Measurements from ENCODE around the gene ARL4C. TPM values are rescaled to one million over a fixed set of nuclear protein-coding genes. Genes with fewer than 3 reads are reported as not detected.

The ARL4C gene
- total and polyA plus RNA-seq, 8 donors, result 15.8 to 28.5 (median 24.2) TPM

DNA sequence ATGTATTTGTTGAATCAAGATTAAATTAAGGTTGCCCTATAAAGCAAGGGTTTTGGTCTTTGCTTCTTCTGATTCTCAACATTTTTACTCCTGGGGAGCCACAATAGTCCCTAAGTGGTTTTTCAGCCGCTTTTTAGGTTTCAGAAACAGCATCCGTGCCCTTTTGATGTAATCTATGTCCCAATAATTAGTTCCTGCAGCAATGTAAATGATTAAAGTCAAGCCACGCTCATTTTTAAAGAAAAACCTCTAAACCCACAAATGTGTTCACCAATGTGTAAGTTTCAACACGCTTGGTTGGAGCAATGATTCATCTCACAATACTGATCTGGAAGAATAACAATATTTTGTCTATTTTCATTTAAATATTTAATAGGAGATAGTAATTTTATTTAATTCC lies 5.6 kb downstream of the ARL4C start:
- ATAC-seq (no peak), DNase-seq (no peak)
- Histone ChIP-seq H3K4me3 (no peak overlapping the region), H3K27ac (peak overlapping the region in 1 of 2 donors; percentile 3), H3K9me3 (no peaks in the 10 kb centered on the region), H3K27me3 (peaks cover 0 to 28% of the 10 kb centered on the region in 2 donors), H3K4me1 (peaks cover 9 to 27% of the 10 kb centered on the region in 2 donors), H3K36me3 (no peaks in the 10 kb centered on the region)
- TF ChIP-seq, protein P1, sequence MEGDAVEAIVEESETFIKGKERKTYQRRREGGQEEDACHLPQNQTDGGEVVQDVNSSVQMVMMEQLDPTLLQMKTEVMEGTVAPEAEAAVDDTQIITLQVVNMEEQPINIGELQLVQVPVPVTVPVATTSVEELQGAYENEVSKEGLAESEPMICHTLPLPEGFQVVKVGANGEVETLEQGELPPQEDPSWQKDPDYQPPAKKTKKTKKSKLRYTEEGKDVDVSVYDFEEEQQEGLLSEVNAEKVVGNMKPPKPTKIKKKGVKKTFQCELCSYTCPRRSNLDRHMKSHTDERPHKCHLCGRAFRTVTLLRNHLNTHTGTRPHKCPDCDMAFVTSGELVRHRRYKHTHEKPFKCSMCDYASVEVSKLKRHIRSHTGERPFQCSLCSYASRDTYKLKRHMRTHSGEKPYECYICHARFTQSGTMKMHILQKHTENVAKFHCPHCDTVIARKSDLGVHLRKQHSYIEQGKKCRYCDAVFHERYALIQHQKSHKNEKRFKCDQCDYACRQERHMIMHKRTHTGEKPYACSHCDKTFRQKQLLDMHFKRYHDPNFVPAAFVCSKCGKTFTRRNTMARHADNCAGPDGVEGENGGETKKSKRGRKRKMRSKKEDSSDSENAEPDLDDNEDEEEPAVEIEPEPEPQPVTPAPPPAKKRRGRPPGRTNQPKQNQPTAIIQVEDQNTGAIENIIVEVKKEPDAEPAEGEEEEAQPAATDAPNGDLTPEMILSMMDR (IDR thresholded peaks at IDR 0.05), result no peak
- intact Hi-C loops (cut with DNase I), result no loop called here

DNA sequence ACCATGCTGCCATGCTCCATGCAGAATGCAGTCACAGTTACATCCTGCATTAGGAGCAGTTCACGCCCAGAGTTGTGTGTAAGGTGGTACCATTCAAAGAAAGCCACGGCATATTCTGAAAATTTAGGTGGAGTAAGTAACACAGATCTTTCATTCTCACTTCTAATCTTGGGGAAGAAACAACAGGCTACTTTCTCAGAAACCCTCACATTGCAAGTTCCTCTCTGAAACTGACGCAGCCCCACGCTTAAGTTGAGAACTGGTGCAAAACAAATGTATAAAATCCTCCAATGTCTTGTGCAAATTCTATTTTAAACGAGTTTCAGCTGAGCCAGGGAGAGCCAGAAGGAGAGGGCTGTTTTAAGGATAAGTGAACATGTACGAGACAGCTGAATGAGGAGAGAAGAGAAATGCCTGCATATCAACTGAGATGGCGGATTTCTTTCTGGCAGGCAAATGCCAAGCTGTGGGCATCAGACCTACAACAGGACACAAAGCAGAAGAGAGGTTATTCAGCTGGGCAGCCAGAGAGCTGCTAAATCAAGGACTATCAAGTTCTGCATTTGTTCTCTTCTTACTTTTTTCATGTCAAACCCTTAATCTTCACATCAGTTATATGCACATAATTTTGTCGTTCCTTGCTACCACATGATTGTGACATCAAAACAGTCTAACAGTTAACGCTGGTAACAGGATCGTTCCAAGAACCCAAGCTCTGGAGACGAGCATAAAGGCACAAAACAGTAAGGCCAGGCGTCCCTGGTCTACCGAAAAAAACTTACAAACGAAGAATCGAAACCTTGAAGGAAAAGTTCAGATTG lies 6.4 kb downstream of the ARL4C start:
- Histone ChIP-seq H3K4me1 (peaks cover 5 to 19% of the 10 kb centered on the region in 2 donors), H3K27me3 (peaks cover 0 to 20% of the 10 kb centered on the region in 2 donors), H3K36me3 (no peaks in the 10 kb centered on the region), H3K27ac (peak overlapping the region in 1 of 2 donors; percentile 3), H3K9me3 (no peaks in the 10 kb centered on the region), H3K4me3 (no peak overlapping the region)
- DNase-seq, result no peak
- TF ChIP-seq, protein P1 (IDR thresholded peaks at IDR 0.05), result no peak
- no peak for ATAC-seq
- intact Hi-C loops (cut with DNase I), result no loop called here

DNA sequence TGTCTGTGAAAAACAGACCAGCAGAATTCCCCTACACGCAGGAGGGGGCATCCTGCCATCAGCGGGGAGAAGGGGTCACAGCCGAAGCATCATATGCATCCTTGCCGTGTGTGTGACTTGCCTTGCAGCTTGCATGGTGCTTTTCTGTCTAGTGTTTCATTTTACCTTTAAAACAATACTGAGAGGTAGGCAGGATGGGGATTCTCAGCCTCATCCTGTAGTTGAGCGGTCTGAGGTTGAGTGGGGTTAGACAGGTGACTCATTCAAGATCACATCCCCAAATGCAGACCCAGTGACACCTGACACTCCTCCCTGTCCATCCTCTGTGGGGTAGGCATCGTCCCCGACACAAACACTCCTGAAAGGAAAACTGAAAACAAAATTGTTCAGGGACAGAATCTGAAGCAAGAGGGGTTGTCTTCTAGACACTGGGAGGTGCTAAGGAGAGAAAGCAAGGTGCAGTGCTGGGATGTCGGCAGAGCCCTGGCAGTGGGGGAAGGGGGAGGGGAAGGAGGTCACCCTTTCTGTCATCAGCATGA lies 7.9 kb downstream of the ARL4C start:
- H3K9me3 ChIP-seq, result no peaks in the 10 kb centered on the region
- peak overlapping the region in 1 of 2 donors; percentile 3 for H3K27ac ChIP-seq
- TF ChIP-seq, protein P1 (IDR thresholded peaks at IDR 0.05), result no peak
- no peak overlapping the region for H3K4me3 ChIP-seq
- H3K4me1 ChIP-seq, result peaks cover 0 to 14% of the 10 kb centered on the region in 2 donors
- no peak for ATAC-seq
- H3K36me3 ChIP-seq, result no peaks in the 10 kb centered on the region
- DNase-seq, result no peak
- H3K27me3 ChIP-seq, result peaks cover 0 to 6% of the 10 kb centered on the region in 2 donors
- intact Hi-C loops (cut with DNase I), result no loop called here

GRCh38 chr2:234488486-234488885 lies 8.4 kb downstream of the ARL4C start:
- ATAC-seq (no peak), DNase-seq (no peak)
- Histone ChIP-seq H3K27me3 (peaks cover 0 to 6% of the 10 kb centered on the region in 2 donors), H3K36me3 (no peaks in the 10 kb centered on the region), H3K4me1 (peaks cover 0 to 13% of the 10 kb centered on the region in 2 donors), H3K4me3 (no peak overlapping the region), H3K9me3 (no peaks in the 10 kb centered on the region), H3K27ac (peak overlapping the region in 1 of 2 donors; percentile 3)
- TF ChIP-seq, protein P1 (IDR thresholded peaks at IDR 0.05), result no peak
- intact Hi-C loops (cut with DNase I), result no loop called here

- intact Hi-C loops (cut with DNase I), result no loop called here
- Histone ChIP-seq H3K36me3 (no peaks in the 10 kb centered on the region), H3K4me3 (no peak overlapping the region), H3K27ac (no peak overlapping the region), H3K9me3 (no peaks in the 10 kb centered on the region), H3K27me3 (no peaks in the 10 kb centered on the region), H3K4me1 (peaks cover 0 to 6% of the 10 kb centered on the region in 2 donors)
- TF ChIP-seq, protein P1 (IDR thresholded peaks at IDR 0.05), result no peak
- ATAC-seq (no peak), DNase-seq (no peak)
Measured at GRCh38 chr2:234487356-234487755, 9.5 kb downstream of the ARL4C start.

Data from left lung (tissue), 10 donors.